ENCODE results near the gene ABCC6. TPM values are rescaled to one million over a fixed set of nuclear protein-coding genes. Genes with fewer than 3 reads are reported as not detected.
A peak's percentile ranks its signal among the peaks of the same experiment; 100 is the strongest.

Gene ABCC6
- total RNA-seq, 1 experiment from 2014 or later: not detected

- Histone ChIP-seq H3K36me3 (ENCODE audit: insufficient read depth, low read length, poor library complexity, severe bottlenecking) (peaks cover 2% of the 10 kb centered on the region), H3K27me3 (replicated peaks; ENCODE audit: insufficient read depth, low read depth, low read length, poor library complexity) (no peaks in the 10 kb centered on the region), H3K27ac (ENCODE audit: low read depth, low read length, poor library complexity, severe bottlenecking) (no peak overlapping the region), H3K4me3 (ENCODE audit: low read depth, low read length, poor library complexity, severe bottlenecking) (no peak overlapping the region), H3K9me3 (ENCODE audit: low read depth, low read length, poor library complexity, severe bottlenecking) (no peaks in the 10 kb centered on the region), H3K4me1 (ENCODE audit: insufficient read depth, low read length, poor library complexity, severe bottlenecking) (no peaks in the 10 kb centered on the region)
- intact Hi-C loops (cut with micrococcal nuclease; ENCODE audit: unreplicated experiment): no loop called here
- BruUV-seq (replicated peaks): no TSS peak
- ChIA-PET CTCF (no interaction called here), POLR2A (ENCODE audit: low non-redundant PET) (no interaction called here)
- DNase-seq (ENCODE audit: low spot score): no peak
- no peak for TF ChIP-seq CTCF (conservative IDR thresholded peaks at IDR 0.05; ENCODE audit: low read depth, low read length)
- no peak for TF ChIP-seq EZH2 (IDR thresholded peaks at IDR 0.05; ENCODE audit: borderline replicate concordance, low read depth, low read length, poor library complexity, severe bottlenecking)
Observed at GRCh38 chr16:16131659-16132058, 91.6 kb downstream of the ABCC6 start.

- H3K27me3 ChIP-seq (replicated peaks; ENCODE audit: insufficient read depth, low read depth, low read length, poor library complexity): no peaks in the 10 kb centered on the region
- DNase-seq (ENCODE audit: low spot score): no peak
- H3K4me1 ChIP-seq (ENCODE audit: insufficient read depth, low read length, poor library complexity, severe bottlenecking): no peaks in the 10 kb centered on the region
- no TSS peak for BruUV-seq (replicated peaks)
- no peaks in the 10 kb centered on the region for H3K9me3 ChIP-seq (ENCODE audit: low read depth, low read length, poor library complexity, severe bottlenecking)
- CTCF ChIA-PET: no interaction called here
- intact Hi-C loops (cut with micrococcal nuclease; ENCODE audit: unreplicated experiment): no loop called here
- H3K27ac ChIP-seq (ENCODE audit: low read depth, low read length, poor library complexity, severe bottlenecking): no peak overlapping the region
- no peaks in the 10 kb centered on the region for H3K36me3 ChIP-seq (ENCODE audit: insufficient read depth, low read length, poor library complexity, severe bottlenecking)
- no peak overlapping the region for H3K4me3 ChIP-seq (ENCODE audit: low read depth, low read length, poor library complexity, severe bottlenecking)
- no peak for TF ChIP-seq CTCF (conservative IDR thresholded peaks at IDR 0.05; ENCODE audit: low read depth, low read length)
- TF ChIP-seq EZH2 (IDR thresholded peaks at IDR 0.05; ENCODE audit: borderline replicate concordance, low read depth, low read length, poor library complexity, severe bottlenecking): no peak
- POLR2A ChIA-PET (ENCODE audit: low non-redundant PET): no interaction called here
Observed at GRCh38 chr16:16131204-16131603, 92.1 kb downstream of the ABCC6 start.

GRCh38 chr16:16127469-16128116 is 95.7 kb downstream of the ABCC6 start:
- H3K27ac ChIP-seq (ENCODE audit: low read depth, low read length, poor library complexity, severe bottlenecking): no peak overlapping the region
- no peak overlapping the region for H3K4me3 ChIP-seq (ENCODE audit: low read depth, low read length, poor library complexity, severe bottlenecking)
- intact Hi-C loops (cut with micrococcal nuclease; ENCODE audit: unreplicated experiment): loop anchor here (1.0 to 2.0 kb wide), 2 partner anchors 253 to 361 kb away; no protein-coding TSS in a partner anchor
- no peaks in the 10 kb centered on the region for H3K27me3 ChIP-seq (replicated peaks; ENCODE audit: insufficient read depth, low read depth, low read length, poor library complexity)
- ChIA-PET POLR2A (ENCODE audit: low non-redundant PET) (no interaction called here), CTCF (interaction anchor here (0.6 to 1.9 kb wide), 4 partner anchors 12 to 418 kb away, joined by 6 to 9 read pairs (median 8); no protein-coding TSS in a partner anchor)
- no TSS peak for BruUV-seq (replicated peaks)
- DNase-seq (ENCODE audit: low spot score): peak; percentile 73
- no peak for TF ChIP-seq EZH2 (IDR thresholded peaks at IDR 0.05; ENCODE audit: borderline replicate concordance, low read depth, low read length, poor library complexity, severe bottlenecking)
- TF ChIP-seq CTCF (conservative IDR thresholded peaks at IDR 0.05; ENCODE audit: low read depth, low read length): peak; percentile 88
- no peaks in the 10 kb centered on the region for H3K9me3 ChIP-seq (ENCODE audit: low read depth, low read length, poor library complexity, severe bottlenecking)
- no peaks in the 10 kb centered on the region for H3K36me3 ChIP-seq (ENCODE audit: insufficient read depth, low read length, poor library complexity, severe bottlenecking)
- no peaks in the 10 kb centered on the region for H3K4me1 ChIP-seq (ENCODE audit: insufficient read depth, low read length, poor library complexity, severe bottlenecking)
